Subcutaneous adipose tissue (tissue), 4 donors: ENCODE results near the gene SCIN. TPM values are rescaled to one million over a fixed set of nuclear protein-coding genes. Genes with fewer than 3 reads are reported as not detected.

Source experiments
- CTCF ChIP-seq: fragments of 450-650 bp; IDR thresholded peaks from one replicate; pipeline ENCODE4 v1.5.1; 2016; ENCODE audit warnings: low read depth, mild to moderate bottlenecking, control low read depth, antibody characterized with exemption, moderate library complexity
- total RNA-seq, 4 donors: library from RNA; depleted of rRNA; stranded (reverse); fragments of >200 nt; gene quantifications; one replicate each; pipeline ENCODE4 v1.1.0, GENCODE V29; 2016

The SCIN gene
- total RNA-seq, 4 donors from 2014 or later, result 0.94 to 11.9 (median 3.2) TPM

GRCh38 chr7:12637819-12638592 lies 67.5 kb downstream of the SCIN start:
- no peak for TF ChIP-seq CTCF

GRCh38 chr7:12638851-12639456 lies 68.4 kb downstream of the SCIN start:
- no peak for TF ChIP-seq CTCF

- TF ChIP-seq CTCF, result no peak
These were observed 70.0 kb downstream of the SCIN start for GRCh38 chr7:12640299-12641096.

- no peak for TF ChIP-seq CTCF
These were observed 70.7 kb downstream of the SCIN start for GRCh38 chr7:12641196-12641595.

- TF ChIP-seq CTCF, result no peak
These were observed 72.0 kb downstream of the SCIN start for GRCh38 chr7:12642508-12642907.

GRCh38 chr7:12643001-12643643 lies 72.6 kb downstream of the SCIN start:
- TF ChIP-seq CTCF, result no peak
